UCSD-AML1 (cell line): ENCODE results near the gene FBXW12.

ENCODE experiments used
- DNase-seq: peaks from one replicate; lab custom pipeline; 2025; ENCODE audit not compliant: unreplicated experiment; lab: John Stamatoyannopoulos, UW

FBXW12 gene

DNA sequence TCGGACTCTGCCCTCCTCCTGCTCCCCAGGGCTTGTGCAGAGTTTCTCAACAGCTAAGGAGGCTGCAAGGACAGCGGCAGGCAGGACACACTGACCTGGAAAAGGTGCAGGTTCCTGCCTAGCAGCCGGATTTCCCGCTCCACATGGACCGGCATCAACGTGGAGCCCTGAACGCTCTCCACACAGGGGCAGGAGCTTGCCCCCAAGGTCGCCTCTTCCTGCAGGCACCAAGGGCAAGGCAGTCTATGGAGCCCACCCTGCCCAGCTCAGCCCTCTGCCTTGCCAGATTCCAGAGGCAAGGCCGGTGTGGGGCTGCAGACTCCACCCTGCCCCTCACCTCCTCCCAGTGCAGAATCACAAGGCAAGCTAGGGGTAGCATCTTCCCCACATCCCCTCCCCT, 47.1 kb downstream of the FBXW12 start:
- DNase-seq, result no peak

- DNase-seq, result no peak
Measured at GRCh38 chr3:48419597-48419996, 47.6 kb downstream of the FBXW12 start.

GRCh38 chr3:48420561-48420960, 48.5 kb downstream of the FBXW12 start:
- DNase-seq, result no peak

GRCh38 chr3:48422272-48422671, 50.3 kb downstream of the FBXW12 start:
- DNase-seq, result no peak

DNA sequence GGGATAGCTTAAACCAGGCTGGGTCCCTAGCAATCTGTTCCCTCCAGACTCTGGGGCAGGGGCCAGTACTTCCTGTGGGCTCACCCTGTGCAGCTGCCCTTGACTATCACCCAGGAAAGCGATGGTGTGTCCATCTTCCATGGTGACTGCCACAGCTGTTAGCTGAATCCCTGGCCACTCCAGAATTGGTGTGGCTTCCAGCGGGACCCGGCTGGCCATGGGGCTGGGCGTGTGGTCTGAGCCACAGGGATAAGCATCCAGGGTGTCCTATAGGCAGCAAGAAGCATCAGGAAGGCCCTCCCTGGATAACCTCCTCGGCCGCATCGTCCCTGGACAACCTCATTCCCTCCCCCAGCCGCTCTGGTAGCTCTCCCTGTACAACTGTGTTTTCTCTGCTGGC, 50.7 kb downstream of the FBXW12 start:
- DNase-seq, result no peak

- DNase-seq, result no peak
Measured at GRCh38 chr3:48423241-48423882, 51.3 kb downstream of the FBXW12 start.

DNA sequence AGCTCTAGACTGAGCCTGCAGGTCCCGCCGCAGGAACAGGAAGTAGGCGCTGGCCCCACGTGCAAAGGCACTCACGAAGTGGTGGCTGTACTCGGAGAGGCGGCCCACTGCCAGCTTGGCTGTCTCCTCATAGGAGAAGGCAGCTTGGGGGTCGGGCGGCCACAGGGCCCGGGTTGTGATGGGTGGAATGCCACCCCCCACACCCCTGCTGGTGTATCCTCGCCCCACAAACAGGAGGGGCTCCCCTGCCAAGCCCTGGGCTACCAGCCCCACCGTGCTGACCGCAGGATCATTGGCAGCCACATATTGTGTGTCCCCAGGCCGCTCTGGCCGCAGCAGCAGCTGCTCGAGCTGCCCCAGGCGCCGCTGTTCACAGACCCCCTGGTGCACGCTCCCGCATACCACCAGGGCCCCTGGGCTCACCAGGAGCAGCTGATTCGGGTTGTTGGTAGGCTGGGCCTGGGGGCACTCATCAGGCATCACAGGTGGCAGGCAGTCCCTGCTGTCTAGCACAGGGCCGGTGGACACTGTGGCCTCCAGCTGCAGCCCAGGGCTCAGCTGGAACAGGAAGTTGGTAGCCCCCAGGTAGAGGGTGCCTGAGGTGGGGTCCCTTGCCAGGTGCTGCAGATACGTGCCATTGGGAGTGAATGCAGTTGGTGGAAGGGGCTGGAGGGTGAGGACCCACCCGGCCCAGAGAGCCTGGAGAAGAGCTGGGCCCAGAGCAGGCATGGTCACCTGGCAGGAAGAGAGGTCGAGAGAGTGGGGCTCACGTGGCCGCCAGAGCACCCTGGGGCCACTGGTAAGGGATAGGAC, 52.1 kb downstream of the FBXW12 start:
- DNase-seq, result no peak

DNA sequence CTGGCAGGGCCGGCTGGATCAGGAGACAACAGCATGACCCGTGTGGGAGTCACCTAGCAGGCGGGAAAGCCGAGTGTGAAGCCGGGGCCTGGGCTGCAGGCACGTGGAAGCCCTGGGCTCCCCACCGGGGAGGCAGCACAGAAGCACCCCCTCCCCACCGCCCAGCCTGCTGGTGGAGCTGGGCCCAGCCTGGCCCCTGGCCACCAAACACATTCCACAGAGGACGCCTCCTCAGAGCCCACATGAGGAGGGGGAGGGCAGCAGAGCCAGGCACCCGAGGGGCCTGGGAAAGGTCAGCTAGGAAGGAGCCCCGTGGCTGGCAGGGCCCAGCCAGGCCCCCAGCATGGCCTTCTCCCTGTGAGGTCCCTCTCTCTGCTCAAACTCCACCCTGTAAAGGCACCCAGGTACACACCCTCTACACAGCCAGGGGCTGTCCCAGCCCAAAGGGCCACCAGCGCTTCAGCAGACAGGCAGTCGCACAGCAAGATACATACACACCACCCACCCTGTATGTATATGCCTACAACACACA, 53.3 kb downstream of the FBXW12 start:
- no peak for DNase-seq

- DNase-seq, result no peak
Measured at GRCh38 chr3:48426401-48426909, 54.4 kb downstream of the FBXW12 start.

GRCh38 chr3:48426944-48427629, 55.1 kb downstream of the FBXW12 start:
- no peak for DNase-seq

- DNase-seq, result no peak
Measured at GRCh38 chr3:48427630-48427962, 55.6 kb downstream of the FBXW12 start.

- DNase-seq, result no peak
Measured at GRCh38 chr3:48428088-48428571, 56.1 kb downstream of the FBXW12 start.

DNA sequence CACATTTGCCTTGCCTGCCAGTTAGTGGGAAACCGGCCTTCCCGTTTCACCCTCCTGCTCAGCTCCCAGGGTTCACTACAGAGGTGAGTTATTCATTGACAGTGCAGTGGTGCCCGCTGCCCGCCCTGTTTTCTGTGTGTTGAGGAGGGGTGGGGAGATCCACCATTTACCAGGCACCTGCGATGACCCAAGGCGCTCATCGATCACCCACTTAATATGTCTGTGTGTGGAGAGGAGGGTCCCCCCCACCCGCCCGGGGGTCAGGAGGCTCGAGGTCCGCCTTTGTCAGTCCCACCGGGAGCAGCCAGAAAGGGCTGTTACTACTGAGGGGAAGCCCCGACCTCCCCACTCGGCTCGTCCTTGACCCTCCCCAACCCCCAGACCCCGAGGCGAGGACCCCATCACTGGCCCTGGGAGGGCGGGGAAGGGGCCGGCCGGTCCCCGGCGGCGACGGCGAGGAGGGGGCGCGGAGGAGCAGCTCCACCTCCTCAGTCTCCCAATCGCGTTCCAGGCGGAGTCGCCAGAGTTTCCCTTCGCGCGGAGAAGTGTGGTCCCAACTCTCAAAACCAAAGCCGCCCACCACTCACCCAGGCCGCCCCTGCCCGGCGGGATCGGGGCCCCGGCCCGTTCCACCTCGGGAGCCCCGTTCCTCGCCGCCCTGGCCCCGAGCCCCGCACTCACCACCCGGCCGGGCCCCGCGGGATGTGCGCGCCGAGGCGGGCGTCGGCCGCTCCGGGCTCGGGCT, 56.7 kb downstream of the FBXW12 start:
- no peak for DNase-seq

DNA sequence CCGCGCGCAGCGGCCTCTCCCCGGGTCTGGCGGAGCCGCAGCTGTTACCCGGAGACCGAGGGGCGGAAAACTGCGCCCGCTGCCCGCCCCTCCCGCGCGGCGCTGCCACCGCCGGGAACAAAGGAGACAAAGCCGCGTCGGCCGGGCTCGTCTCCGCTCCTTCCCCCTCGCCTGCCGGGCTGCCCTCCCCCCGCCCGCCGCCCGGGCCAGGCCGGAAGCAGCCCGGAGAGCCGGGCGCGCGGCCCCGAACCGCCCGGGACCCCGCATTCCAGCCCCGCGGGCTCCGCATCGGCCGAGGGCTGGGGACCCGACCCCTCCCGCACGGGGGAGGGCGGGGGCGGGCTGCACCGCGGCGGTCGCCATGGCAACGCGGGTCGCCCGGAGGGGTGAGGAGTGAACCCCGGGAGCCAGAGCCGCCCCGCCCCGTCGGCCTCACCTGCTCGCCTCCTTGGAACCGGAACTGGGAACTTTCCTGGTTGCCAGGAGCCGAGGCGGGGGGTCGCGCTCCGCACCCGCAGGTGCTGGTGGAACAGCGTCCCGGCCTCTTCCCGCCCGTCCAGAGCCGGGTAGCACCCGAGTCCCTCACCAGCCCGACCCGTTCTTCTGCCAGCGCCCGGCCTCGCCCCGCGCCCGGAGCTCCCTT, 57.4 kb downstream of the FBXW12 start:
- DNase-seq, result peak; percentile 28

DNA sequence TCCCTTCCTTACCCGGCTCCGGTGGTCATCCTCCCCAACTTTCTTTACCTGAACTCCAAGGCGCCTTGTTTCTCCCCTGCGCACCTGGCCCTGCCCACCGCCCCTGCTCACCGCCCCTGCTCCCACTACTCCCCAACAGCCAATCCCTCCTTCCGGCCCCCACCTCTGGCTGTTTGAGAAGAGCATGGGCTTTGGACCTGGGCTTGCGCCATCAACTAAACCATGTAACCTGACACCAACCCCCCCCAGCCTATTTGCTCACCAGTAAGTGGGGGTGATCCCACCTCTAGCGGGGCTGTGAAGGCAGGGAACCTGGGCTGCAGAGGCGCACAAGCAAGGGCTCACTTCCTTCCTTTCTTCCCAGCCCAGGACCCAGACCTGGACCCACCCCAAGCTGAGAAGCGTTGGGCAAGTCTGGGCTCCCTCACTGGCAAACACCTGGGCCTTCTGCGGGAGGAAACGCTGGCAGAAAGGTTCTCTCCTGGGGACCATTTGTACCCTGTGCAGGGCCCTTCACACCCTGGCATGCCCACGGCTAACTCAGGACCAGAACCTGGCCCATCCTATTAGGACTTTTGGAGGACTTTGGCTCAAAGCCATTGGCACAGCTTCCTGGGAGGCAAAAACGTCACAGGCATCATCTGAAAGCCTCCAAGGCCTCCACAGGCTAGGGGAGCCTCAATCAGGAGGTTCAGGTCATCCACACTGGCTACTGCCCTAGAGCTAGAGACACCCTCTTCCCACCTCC, 58.1 kb downstream of the FBXW12 start, which contains the start of gene PLXNB1:
PLXNB1 (minus strand) TSS at position 127 of the 748 bp plus-strand sequence. CDS start 5,475 bp downstream, outside the sequence.
- DNase-seq, result no peak

DNA sequence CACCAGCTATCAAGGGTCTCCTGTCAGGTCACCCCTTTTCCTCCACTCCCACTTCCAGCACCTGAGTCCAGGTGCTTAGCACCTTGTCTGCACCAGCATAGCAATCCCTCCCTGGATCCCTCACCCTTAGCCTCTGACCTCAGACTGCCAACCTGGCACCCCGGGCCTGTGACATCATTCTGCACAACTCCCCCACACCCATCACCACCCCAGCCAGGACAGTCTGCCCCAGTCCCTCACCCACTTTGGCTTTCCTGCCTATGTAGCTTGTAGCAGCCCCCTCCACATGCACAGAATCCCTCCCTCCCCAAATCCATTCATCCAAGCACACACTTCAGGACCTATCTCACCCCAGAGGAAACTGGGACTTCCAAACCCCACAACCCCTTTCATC, 58.7 kb downstream of the FBXW12 start:
- no peak for DNase-seq

DNA sequence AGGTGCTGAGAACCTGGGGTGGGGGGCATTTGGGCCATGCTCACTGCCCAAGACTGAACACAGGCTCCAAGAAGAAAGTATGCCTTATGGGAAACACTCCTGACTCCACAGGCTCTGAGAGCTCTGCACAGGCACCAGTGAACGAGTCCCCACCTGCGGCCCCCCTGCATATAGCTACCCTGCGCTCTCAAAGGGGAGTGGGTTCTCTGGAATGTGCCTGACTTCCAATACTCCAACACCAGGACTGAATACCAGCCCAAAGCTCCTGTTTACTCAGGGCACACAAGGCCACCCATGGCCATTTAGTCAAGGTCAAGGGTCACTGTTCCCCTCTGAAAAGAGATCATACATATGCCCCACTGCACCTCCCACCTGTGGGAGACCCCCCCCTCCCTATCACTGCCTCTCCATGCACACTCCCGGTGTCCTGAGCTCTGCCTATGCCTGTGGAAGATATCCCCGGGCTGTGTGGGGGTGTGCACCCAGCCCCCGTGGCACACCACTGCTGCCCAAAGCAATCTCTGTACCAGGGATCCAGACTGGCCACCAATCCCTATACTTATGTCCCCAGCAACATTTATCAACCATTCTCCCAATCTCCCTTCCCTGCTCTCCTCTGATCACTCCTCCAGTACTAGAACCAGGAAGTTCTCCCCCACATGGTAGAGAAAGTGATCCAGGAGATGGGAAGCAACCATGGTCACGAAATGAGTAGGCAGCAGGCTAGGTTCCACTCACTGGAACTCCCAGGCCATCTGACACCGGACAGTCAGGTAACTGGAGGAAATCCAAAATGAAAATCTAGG, 59.4 kb downstream of the FBXW12 start:
- DNase-seq, result no peak
